Esophagus squamous epithelium (tissue), 4 donors: ENCODE results near the gene BCAT1.

Source experiments
- POLR2A ChIP-seq, 4 donors: fragments of 450-650 bp; IDR thresholded peaks; one replicate each; pipeline ENCODE4 v1.6.1; 2017; ENCODE audit warnings: antibody characterized with exemption in 4 of 4, mild to moderate bottlenecking in 4 of 4, moderate library complexity in 3 of 4
- TF ChIP-seq, protein P1 (sequence below), 6 experiments: fragments of 450-650 bp in 4 of 6; fragments of 200-600 bp in 2 of 6; sonication (generic) in 2 of 6; IDR thresholded peaks; one replicate each; pipeline ENCODE4 v1.5.1; 2016 to 2019; ENCODE audit warnings: antibody characterized with exemption in 6 of 6, mild to moderate bottlenecking in 4 of 6, moderate library complexity in 4 of 6

DNA sequence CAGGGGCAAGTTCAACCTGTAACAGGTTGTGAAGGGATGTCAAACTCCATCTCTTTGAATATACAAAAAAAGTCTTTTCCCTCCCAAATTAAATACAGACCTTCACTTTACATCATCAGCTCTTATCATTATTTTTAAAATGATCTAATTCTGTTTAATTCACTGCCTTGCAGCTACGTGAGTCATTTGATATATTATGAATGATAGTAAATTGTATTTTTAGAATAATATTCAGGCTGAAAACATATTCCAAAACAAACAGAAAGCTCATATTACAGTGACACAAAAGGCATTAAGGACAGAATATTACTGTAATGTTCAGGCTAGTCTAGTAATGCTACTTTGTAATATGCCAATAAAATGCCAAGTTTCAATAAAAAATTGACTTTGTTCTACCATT, 53.3 kb downstream of the BCAT1 start:
- TF ChIP-seq, protein P1, sequence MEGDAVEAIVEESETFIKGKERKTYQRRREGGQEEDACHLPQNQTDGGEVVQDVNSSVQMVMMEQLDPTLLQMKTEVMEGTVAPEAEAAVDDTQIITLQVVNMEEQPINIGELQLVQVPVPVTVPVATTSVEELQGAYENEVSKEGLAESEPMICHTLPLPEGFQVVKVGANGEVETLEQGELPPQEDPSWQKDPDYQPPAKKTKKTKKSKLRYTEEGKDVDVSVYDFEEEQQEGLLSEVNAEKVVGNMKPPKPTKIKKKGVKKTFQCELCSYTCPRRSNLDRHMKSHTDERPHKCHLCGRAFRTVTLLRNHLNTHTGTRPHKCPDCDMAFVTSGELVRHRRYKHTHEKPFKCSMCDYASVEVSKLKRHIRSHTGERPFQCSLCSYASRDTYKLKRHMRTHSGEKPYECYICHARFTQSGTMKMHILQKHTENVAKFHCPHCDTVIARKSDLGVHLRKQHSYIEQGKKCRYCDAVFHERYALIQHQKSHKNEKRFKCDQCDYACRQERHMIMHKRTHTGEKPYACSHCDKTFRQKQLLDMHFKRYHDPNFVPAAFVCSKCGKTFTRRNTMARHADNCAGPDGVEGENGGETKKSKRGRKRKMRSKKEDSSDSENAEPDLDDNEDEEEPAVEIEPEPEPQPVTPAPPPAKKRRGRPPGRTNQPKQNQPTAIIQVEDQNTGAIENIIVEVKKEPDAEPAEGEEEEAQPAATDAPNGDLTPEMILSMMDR (IDR thresholded peaks at IDR 0.05), result no peak
- TF ChIP-seq POLR2A (IDR thresholded peaks at IDR 0.05), result no peak
